ENCODE results near the gene DAZAP1.

DAZAP1 gene

GRCh38 chr19:1466461-1467214 is 59.3 kb downstream of the DAZAP1 start:
- no peak for TF ChIP-seq CTCF (IDR thresholded peaks at IDR 0.05)

GRCh38 chr19:1467215-1467489 is 59.8 kb downstream of the DAZAP1 start:
- TF ChIP-seq CTCF (IDR thresholded peaks at IDR 0.05) = no peak

GRCh38 chr19:1467490-1468273 is 60.3 kb downstream of the DAZAP1 start:
- no peak for TF ChIP-seq CTCF (IDR thresholded peaks at IDR 0.05)

- TF ChIP-seq CTCF (IDR thresholded peaks at IDR 0.05) = no peak
Measured at GRCh38 chr19:1468274-1468820, 61.0 kb downstream of the DAZAP1 start.

DNA sequence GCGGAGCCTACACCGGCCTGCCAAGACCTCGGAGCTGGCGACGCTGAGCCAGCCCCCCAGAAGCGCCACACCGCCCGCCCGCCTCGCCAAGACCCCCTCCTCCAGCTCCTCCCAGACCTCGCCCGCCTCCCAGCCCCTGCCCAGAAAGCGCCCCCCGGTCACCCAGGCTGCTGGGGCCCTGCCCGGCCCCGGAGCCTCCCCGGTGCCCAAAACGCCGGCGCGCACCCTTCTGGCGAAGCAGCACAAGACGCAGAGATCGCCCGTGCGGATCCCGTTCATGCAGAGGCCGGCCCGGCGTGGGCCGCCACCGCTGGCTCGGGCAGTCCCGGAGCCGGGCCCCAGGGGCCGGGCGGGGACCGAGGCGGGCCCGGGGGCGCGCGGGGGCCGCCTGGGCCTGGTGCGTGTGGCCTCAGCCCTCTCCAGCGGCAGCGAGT is 61.5 kb downstream of the DAZAP1 start:
- no peak for TF ChIP-seq CTCF (IDR thresholded peaks at IDR 0.05)

GRCh38 chr19:1469255-1470054 is 62.1 kb downstream of the DAZAP1 start:
- TF ChIP-seq CTCF (IDR thresholded peaks at IDR 0.05) = no peak

DNA sequence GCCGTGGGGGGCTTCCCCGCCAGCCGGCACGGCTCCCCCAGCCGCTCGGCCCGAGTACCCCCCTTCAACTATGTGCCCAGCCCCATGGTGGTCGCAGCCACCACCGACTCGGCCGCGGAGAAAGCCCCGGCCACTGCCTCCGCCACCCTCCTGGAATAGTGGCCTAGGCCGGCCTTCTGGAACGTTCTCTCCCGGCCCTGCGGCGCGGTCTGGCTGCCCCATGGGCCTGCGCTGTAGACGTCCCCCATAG is 62.6 kb downstream of the DAZAP1 start:
- TF ChIP-seq CTCF (IDR thresholded peaks at IDR 0.05) = no peak

Data from LNCAP (cell line).